ENCODE measurements around the gene LRRK1.

Gene LRRK1, protein sequence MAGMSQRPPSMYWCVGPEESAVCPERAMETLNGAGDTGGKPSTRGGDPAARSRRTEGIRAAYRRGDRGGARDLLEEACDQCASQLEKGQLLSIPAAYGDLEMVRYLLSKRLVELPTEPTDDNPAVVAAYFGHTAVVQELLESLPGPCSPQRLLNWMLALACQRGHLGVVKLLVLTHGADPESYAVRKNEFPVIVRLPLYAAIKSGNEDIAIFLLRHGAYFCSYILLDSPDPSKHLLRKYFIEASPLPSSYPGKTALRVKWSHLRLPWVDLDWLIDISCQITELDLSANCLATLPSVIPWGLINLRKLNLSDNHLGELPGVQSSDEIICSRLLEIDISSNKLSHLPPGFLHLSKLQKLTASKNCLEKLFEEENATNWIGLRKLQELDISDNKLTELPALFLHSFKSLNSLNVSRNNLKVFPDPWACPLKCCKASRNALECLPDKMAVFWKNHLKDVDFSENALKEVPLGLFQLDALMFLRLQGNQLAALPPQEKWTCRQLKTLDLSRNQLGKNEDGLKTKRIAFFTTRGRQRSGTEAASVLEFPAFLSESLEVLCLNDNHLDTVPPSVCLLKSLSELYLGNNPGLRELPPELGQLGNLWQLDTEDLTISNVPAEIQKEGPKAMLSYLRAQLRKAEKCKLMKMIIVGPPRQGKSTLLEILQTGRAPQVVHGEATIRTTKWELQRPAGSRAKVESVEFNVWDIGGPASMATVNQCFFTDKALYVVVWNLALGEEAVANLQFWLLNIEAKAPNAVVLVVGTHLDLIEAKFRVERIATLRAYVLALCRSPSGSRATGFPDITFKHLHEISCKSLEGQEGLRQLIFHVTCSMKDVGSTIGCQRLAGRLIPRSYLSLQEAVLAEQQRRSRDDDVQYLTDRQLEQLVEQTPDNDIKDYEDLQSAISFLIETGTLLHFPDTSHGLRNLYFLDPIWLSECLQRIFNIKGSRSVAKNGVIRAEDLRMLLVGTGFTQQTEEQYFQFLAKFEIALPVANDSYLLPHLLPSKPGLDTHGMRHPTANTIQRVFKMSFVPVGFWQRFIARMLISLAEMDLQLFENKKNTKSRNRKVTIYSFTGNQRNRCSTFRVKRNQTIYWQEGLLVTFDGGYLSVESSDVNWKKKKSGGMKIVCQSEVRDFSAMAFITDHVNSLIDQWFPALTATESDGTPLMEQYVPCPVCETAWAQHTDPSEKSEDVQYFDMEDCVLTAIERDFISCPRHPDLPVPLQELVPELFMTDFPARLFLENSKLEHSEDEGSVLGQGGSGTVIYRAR (N-terminal part only)

DNA sequence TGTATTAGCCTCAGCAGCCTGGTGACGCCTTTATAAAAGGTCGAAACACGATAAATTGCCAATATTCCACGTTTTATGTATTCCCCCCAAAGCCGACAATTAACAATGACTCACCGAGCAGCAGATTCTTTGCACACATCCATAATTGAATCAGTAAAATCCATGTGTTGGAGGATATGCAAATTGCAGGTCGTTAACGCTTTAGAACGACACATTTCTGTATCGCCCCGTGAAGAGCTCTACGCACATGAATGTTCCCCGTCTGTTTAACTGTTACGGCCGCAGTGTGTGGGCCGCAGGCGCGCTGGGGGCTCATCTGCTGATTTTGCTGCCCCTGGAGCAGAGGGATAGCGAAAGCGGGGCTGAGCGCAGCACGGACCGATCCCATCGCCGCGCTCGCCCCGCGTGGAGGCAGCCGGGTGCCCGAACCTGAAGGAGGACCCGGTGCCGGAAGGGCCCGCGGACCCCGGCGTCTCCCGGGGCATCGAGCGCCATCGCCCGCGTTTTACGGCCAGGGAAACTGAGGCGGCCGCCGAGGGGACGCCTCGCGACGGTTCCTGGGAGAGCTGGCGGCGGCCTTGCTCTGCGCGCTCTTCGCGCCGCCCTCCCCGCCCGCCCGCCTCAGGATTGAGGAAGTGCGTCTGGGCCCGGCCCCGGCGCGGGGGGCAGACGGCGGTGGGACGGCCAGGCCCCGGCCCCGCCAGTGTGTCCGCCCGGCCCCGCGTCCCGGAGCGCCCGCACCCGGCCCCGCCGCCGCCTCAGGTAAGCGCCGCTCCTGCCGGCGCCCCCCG lies at the start of gene LRRK1:
TSS of gene LRRK1 (plus strand) at position 668 of the 791 bp plus-strand sequence. CDS start 5,276 bp downstream, outside the sequence.
- DNase-seq (ENCODE audit: low read depth in 2 of 2) = no peak

DNA sequence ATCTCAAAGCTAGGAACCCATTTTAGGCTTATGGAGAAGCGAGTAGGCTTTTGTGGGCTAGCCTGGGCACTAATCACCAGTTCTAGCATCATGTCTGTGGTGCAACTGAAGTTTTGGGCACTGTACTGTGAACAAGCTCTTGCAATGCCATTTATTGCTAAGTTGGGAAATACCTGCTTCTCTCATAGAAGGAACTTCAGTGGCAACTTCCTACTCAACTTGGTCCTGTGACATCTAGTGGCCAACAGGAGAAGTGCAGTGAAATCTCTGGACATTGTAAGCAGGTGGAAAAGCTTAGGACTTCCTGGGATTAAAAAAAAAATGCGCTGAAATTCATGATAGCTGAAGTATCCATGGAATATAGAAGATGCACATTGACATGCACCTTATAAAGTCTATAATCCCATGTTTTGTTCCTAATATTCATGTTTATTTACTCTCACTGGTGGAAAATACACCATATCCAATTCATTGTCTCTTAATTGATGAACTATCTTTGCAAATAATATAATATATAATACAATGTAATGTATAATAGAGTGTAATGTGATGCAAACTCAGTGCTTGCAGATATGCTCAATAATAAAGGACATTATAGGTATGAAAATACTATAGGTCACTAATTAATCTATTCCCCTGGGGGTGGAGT lies 46.0 kb upstream of the LRRK1 start:
- DNase-seq (ENCODE audit: low read depth in 2 of 2) = peak in 1 of 2 donors; percentile 12

DNA sequence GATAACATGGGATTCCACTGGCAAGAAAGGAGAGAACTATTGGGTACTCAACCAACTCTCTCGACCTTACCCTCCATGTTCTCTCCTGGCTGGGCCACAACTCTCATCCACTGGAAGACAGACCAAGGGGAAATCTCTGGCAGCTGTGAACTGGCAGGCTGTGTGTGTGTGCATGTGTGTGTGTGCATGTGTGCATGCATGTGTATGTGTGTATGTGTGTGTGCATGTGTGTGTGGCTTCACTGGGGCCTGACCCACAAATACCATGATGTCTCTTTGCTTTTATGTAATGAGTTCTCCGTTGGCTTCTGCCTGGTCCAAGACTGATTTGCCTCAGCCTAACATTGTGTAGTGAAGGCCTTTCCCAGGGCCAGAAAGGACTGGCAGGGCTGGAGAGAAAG lies 43.7 kb upstream of the LRRK1 start:
- no peak for DNase-seq (ENCODE audit: low read depth in 2 of 2)

DNA sequence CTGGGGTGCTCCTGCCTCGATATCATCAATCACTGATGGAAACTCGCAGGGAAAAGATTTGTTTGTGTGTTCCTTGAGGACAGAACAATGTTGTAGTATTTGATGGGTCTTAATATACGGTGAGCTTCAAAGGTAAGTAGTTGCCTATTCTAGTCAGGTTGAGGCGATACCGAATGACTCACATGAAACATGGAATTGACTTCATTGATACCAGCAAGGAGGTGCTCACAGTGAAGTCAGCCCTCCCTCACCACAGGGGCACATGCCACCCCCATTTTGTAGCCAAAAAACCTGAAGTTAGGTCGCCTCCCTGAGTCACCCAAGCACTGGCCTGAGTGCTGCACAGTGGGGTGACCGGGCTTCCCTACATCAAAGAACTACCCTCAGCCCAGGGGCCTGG lies 43.2 kb upstream of the LRRK1 start:
- no peak for DNase-seq (ENCODE audit: low read depth in 2 of 2)

DNA sequence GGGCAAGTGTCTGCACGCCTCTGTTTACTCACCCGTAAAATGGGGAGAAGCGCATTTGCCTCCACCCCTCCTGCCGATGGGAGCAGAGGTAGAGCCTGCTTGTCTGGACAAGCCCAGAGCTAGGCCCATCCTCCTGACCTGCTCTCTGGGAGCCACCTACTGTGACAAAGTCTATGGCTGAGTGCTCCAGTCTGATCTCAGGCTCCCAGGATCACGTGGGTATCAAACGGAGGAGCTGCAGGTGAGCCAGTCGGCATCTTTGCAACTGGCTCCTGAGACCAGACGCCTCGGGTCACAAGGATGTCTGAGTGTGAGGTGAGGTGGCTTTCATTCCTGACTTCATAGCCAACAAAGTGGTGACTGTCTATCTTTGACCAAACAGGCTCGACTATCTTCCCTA lies 41.6 kb upstream of the LRRK1 start:
- DNase-seq (ENCODE audit: low read depth in 2 of 2) = no peak

DNA sequence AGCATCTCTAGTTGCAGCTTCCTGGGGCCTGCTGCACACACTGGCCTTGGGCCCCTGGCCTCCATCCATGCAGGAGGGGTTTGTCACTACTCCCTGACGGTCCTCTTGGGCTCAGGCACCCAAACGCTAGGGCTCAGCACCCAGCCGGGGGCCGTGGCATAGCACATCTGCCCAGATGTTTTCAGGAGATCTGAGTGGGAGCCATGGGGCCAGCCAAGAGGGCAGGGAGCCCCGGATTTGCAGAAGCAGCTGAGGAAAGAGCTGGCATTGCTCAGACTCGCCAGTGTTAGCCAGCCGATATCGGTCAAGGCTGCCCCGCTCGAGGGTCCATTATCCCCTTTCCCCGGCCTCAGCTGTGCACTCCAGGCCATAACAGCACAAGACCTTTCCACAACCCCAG lies 41.0 kb upstream of the LRRK1 start:
- DNase-seq (ENCODE audit: low read depth in 2 of 2) = no peak

DNA sequence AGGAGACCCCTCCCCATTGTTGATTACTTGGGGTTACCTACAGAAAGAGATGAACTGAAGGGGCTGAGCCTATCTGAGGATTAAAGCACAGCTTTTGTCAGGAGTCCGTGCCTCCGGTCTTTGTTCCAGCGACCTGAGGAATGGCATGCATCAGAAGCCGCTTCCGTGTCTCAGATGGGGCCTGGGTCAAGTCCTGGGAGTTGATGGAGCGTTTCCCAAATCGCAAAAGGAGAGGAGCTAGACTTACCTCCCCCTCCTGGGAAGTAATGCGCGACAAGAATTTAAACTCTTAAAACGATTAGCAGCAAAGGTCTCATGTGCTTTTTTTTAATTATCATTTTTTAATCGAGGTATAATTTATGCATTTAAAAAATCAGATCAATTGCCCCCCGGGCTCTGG lies 40.5 kb upstream of the LRRK1 start:
- no peak for DNase-seq (ENCODE audit: low read depth in 2 of 2)

DNA sequence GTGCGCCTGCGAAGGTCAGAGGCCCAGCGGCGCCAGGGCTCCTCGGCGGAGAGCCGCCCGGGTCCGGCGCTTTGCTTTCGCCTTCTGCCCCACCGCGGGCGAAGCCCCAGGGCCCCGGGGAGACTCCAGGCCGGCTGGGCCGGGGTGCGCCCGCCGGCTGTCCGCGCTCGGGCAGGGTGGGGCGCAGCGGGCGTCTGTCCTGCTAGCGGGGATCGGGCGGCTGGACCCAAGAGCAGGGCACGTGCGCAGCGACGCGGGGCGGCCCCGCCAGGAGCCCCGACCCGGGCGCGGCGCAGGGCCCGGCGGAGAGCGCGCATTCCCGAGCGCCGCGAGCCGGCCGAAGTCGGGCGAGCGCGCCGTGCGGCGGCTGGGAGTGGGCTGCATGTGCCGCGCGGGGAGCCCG lies 40.1 kb upstream of the LRRK1 start:
- DNase-seq (ENCODE audit: low read depth in 2 of 2) = no peak

DNA sequence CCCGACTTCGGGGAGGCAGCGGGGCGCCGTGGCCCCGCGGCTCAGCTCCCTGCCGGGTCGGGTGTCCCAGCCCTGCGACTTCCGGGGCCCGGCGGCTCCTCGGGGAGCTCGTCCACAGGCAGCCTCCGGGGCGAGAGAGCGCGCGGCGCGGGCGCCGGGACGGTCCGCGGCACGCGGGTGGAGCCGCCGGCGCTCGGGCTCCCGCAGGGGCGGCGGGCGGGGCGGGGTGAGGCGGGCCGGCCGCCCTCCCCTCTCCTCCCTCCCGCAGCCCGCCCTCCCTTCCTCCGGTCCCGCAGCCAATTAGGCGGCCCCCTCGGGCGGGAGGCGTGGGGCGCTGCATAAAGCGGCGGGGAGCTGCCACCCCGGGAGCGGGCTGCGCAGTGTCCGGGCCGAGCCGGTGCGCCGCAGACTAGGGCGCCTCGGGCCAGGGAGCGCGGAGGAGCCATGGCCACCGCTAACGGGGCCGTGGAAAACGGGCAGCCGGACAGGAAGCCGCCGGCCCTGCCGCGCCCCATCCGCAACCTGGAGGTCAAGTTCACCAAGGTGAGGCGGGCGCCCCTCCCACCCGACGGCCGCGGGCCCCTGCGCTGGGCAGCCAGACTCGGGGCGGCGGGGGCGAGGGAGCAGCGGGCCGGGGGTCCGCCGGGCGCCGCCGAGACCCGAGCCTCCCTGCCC lies 39.6 kb upstream of the LRRK1 start, which contains the start of gene ALDH1A3:
TSS of gene ALDH1A3 (plus strand) at position 368 of the 675 bp plus-strand sequence. CDS start at position 445, 77 bp downstream.
- DNase-seq (ENCODE audit: low read depth in 2 of 2) = no peak

DNA sequence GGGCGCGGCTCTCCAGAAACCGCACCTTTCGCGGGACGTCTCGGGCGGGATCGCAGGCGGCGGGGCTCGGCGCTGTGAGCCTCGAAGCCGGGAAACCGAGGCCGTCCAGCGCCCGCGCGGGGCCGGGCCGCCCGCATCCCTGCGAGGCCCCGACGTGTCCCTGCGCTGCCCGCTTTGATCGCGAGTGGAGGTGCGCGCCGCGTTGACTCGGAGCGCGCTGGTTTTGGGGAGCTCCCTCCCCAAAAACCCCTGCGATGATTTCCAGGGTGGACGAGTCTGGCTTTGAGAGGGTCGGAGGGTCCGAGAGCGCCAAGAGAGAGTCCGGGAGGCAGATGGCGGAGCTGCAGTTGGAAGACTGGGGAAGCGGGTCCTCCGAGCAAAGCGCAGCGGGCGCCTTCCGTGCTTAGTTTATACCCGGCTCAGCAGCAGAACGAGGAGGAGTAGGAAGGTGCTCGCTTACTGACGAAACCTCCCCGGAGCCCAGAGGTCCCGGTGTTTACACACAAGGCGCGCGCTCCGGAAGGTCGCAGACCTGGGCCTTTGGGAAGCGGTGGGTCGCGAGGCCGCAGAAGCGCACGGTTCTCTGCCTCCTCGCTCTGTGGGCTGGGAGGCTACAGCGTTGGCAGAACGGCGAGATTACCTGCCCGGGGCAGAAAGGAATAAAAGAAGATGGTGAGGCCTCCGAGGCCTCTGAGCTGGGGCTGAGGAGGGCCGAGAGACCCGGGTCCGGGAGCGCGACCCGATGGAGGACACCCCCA lies 38.8 kb upstream of the LRRK1 start:
- DNase-seq (ENCODE audit: low read depth in 2 of 2) = no peak

DNA sequence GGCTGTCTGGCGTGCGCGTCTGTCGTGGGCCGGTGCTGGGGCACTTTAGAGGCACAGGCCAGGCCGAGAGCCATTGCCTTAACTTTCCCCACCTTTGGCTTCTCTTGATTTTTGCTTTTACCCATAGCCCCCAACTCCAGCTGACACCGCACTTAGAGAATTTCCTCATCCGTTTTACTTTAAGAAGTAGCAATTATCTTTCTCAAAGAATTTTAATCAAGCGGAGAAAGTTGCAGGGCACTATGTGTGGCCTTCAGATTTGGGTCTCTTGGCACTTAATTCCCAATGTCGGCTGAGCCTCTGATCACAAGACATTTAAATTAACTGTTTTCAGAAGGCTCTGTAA lies 38.3 kb upstream of the LRRK1 start:
- DNase-seq (ENCODE audit: low read depth in 2 of 2) = no peak

DNA sequence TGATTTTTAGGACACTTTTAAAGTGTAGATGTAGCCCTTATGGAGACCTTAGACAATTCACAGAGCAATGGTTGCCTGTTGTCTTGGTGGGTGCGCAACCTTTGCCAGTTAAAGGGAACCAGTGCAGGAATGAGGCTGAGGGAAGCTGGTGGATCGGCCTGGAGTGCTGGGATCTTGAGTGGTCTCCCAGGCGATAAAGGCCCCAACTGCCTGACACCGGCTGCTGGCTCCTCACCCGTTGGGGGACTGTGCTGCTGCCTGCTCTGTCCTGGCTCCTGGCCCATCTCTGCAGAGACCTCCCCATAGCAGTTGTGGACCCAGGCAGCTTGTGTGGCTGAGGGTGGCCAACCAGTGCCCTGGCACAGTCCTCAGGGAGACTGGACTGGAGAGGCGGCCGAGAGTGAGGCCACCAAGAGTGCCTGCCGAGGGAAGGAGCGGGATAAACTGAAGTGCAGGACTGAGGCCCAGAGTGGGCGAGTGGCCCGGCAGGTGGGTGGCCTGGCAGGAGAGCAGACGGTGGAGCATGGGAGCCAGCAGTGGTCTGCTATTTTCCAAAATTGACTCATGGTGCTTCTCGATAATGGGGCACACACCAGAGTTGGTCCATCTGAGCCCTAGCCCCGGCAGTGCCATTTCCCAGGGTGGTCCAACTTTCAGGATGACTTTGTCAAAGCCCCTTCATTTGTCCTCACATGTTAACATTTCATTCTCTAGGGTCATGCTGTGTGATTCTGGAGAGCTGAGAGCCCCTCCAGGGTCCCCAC lies 37.4 kb upstream of the LRRK1 start:
- no peak for DNase-seq (ENCODE audit: low read depth in 2 of 2)

DNA sequence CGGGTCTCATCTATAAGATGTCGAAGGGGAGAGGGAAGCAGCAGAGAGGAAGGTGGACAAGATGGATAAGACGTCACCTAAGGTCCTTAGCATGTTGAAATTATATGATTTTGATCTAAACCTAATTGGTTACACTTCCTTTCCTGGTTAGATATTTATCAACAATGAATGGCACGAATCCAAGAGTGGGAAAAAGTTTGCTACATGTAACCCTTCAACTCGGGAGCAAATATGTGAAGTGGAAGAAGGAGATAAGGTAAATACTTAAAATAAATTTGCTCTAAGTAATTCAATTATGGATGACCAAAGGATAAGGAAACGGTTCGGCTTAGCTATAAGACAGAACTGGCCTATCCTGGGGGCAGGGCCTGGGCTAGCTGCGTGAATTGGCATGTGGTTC lies 34.0 kb upstream of the LRRK1 start:
- no peak for DNase-seq (ENCODE audit: low read depth in 2 of 2)

DNA sequence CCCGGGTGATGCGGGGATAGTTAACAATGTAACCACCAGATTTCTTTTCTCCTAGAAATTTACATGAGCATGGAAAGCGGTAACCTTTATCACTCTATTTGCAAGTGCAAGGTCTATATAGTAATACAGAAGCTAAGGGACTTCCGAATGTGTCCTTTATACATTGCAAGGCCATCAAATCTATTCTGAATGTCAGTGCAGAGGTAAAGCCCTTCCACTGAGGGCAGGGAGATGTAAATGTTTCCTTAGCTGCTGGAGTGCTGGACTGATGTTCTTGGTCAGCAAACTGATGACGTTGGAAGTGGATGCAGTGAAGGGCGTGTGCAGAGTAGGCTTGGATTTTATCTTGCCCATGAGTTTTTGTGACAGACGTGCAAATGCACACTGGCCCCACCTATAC lies 33.3 kb upstream of the LRRK1 start:
- DNase-seq (ENCODE audit: low read depth in 2 of 2) = no peak

DNA sequence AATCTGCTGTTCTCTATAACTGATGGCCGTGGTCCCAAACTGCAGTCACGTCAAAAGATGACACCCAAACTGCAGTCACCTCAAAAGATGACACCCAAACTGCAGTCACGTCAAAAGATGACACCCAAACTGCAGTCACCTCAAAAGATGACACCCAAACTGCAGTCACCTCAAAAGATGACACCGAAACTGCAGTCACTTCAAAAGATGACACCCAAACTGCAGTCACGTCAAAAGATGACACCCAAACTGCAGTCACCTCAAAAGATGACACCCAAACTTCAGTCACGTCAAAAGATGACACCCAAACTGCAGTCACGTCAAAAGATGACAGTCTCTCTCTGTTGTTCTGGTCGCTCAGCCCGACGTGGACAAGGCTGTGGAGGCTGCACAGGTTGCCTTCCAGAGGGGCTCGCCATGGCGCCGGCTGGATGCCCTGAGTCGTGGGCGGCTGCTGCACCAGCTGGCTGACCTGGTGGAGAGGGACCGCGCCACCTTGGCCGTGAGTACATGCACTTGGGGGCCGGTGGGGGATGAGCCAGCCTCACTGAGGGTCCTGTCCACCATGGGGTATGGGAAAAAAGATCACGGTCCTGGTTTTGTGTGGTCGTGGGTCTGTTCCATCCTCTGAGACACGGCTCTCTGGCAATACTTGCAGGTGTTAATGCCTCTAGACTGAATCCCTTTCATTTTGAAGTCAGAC lies 31.8 kb upstream of the LRRK1 start:
- no peak for DNase-seq (ENCODE audit: low read depth in 2 of 2)

DNA sequence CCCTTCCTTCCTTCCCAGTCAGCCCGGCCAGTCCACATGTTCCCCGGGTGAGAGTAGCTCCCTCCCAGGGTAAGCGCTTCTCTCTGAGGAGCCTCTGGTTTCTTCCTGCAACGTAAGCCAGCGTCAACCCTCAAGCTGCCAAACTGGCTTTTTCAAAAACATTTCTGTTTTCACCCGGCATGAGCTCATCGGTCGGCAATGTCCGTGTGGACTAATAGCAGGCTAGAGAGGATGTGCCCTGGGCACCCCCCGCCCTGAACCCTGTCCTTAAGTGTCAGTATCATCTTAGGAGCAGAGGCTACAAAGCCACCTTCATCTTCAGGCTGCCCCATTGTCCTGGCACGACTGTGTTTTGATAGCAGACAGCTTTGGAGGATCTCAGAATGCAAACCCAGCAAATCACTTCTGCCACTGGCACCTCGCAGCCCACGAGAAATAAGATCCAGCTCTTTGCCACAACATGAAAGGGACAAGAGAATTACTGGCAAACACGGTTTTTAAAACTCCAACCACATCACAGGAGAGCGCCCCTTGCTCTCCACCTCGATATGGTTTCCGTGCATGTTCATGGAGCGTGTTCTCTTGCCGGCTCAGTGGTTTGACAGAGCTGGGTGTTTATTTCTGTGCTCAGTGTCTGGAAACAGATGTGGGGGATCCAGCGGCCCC lies 29.6 kb upstream of the LRRK1 start:
- no peak for DNase-seq (ENCODE audit: low read depth in 2 of 2)

DNA sequence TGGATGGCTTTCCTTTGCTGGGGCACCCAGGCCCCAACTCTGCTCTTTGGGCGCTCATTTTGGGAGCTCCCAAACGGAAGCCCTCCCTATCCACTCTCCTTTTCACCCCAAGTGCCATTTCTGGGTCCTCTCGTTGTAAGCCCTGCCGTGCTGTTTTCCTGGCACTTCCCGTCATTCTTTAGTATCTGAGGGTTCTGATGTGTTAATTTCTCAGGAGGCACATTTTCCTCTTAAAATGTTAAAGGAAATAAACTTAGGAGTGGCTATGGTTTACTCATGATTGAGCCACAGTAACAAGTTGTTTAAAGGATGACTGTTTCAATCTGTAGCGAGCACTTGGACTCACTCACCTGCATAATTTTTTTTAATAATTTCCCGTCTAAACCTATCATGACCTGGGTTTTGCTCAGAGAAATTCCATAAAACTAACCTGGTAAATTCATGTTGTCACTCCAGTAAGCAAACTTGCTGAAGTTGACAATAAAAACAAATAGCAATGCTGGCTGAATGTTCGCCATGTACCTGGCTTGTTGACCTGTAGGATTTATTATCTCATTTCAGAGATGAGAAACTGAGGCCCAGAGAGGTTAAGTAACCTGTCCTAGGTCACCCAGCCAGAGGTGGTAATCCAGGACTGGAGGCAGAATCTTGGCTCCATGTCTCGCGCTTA lies 29.0 kb upstream of the LRRK1 start:
- DNase-seq (ENCODE audit: low read depth in 2 of 2) = no peak

Data from stimulated activated CD8-positive, alpha-beta memory T cell treated with anti-CD3 and anti-CD28 coated beads, Interleukin-15, amount 100 ng/mL, for 4 hours (primary cell).